ENCODE measurements around the gene UCHL5. TPM values are rescaled to one million over a fixed set of nuclear protein-coding genes. Genes with fewer than 3 reads are reported as not detected.

UCHL5 gene
- total RNA-seq, 2 donors from 2014 or later, result 21.0 to 40.8 TPM

DNA sequence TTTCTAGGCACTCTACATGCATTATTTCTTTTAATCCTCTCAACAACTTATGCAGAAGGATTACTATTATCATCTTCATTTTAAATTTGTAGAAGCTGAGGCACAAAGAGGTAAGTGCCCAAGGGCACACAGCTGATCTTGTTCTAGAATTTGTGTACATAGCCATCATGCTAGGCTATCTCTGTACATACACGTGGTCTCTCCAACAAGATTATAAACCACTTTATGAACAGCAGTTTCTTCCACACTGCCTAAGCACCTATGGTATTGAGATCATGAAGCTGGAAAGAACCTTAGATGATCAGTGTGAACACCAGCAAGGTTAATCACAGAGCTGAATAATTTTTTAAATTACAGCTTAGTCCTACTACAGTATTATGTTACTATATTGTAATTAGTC, 28.9 kb downstream of the UCHL5 start:
- Histone ChIP-seq H3K4me1 (ENCODE audit: control insufficient read depth in 1 of 2, low read depth in 2 of 2) (no peaks in the 10 kb centered on the region), H3K36me3 (no peaks in the 10 kb centered on the region), H3K9me3 (no peaks in the 10 kb centered on the region), H3K27ac (no peak overlapping the region), H3K4me3 (no peak overlapping the region), H3K27me3 (replicated peaks; ENCODE audit: insufficient read depth) (no peaks in the 10 kb centered on the region)
- ATAC-seq (ENCODE audit: insufficient number of reproducible peaks, low FRiP score, low read depth) (no peak), DNase-seq (ENCODE audit: low spot score) (no peak)
- TF ChIP-seq CTCF (IDR thresholded peaks at IDR 0.05), result no peak

DNA sequence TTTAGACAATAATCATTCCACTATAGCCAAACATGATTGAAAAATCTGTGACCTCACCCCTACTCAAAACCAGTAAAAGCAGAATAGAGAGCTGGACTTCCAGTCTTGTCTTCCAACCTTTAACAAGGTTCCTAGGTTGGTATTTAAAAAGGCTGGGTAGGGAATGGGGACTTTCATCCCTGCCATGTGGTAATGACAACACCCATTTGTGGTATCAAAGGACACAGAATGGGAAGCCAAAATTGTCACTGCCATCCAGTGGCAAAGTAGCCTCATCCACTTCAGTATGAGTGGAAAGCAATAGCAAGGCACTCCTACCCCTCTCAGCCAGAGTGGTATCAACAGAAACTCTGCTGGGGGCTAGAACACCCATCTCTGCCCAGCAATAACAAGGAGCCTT, 33.9 kb downstream of the UCHL5 start:
- no peak for TF ChIP-seq CTCF (IDR thresholded peaks at IDR 0.05)
- ATAC-seq (ENCODE audit: insufficient number of reproducible peaks, low FRiP score, low read depth) (no peak), DNase-seq (ENCODE audit: low spot score) (no peak)
- no peak overlapping the region for H3K4me3 ChIP-seq
- H3K9me3 ChIP-seq, result no peaks in the 10 kb centered on the region
- peaks cover 4% of the 10 kb centered on the region for H3K36me3 ChIP-seq
- H3K27ac ChIP-seq, result no peak overlapping the region
- H3K27me3 ChIP-seq (replicated peaks; ENCODE audit: insufficient read depth), result no peaks in the 10 kb centered on the region
- no peaks in the 10 kb centered on the region for H3K4me1 ChIP-seq (ENCODE audit: control insufficient read depth in 1 of 2, low read depth in 2 of 2)

- H3K27me3 ChIP-seq (replicated peaks; ENCODE audit: insufficient read depth), result no peaks in the 10 kb centered on the region
- H3K4me1 ChIP-seq (ENCODE audit: control insufficient read depth in 1 of 2, low read depth in 2 of 2), result no peaks in the 10 kb centered on the region
- DNase-seq (ENCODE audit: low spot score) (no peak), ATAC-seq (ENCODE audit: insufficient number of reproducible peaks, low FRiP score, low read depth) (no peak)
- no peaks in the 10 kb centered on the region for H3K9me3 ChIP-seq
- H3K36me3 ChIP-seq, result peaks cover 8% of the 10 kb centered on the region
- H3K27ac ChIP-seq, result no peak overlapping the region
- TF ChIP-seq CTCF (IDR thresholded peaks at IDR 0.05), result peak; percentile 59
- no peak overlapping the region for H3K4me3 ChIP-seq
Measured at GRCh38 chr1:193019442-193020026, 39.6 kb downstream of the UCHL5 start.

DNA sequence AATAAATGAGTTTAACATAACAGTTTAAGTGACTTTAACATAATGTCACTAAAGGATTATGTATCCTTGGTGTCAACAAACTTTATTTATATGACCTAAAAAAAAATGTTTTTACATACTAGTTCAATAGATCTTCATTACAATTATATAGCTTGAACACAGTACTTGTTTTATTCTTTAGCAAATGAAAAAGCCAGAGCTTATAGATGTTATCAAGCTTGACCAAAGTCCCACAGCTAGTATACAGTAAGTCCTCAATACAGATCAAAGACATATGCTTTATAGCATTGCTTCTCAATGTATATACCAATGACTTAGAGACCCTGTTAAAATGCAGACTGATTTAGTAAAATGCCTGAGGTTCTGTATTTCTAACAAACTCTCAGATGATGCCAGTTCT, 42.4 kb downstream of the UCHL5 start:
- Histone ChIP-seq H3K27ac (no peak overlapping the region), H3K27me3 (replicated peaks; ENCODE audit: insufficient read depth) (no peaks in the 10 kb centered on the region), H3K36me3 (peaks cover 4% of the 10 kb centered on the region), H3K9me3 (no peaks in the 10 kb centered on the region), H3K4me3 (no peak overlapping the region), H3K4me1 (ENCODE audit: control insufficient read depth in 1 of 2, low read depth in 2 of 2) (peaks cover 0 to 14% of the 10 kb centered on the region in 2 donors)
- TF ChIP-seq CTCF (IDR thresholded peaks at IDR 0.05), result no peak
- ATAC-seq (ENCODE audit: insufficient number of reproducible peaks, low FRiP score, low read depth) (no peak), DNase-seq (ENCODE audit: low spot score) (no peak)

- no peak for TF ChIP-seq CTCF (IDR thresholded peaks at IDR 0.05)
- DNase-seq (ENCODE audit: low spot score), result no peak
- Histone ChIP-seq H3K27me3 (replicated peaks; ENCODE audit: insufficient read depth) (no peaks in the 10 kb centered on the region), H3K4me3 (no peak overlapping the region), H3K36me3 (peaks cover 4% of the 10 kb centered on the region), H3K4me1 (ENCODE audit: control insufficient read depth in 1 of 2, low read depth in 2 of 2) (peaks cover 0 to 14% of the 10 kb centered on the region in 2 donors), H3K9me3 (no peaks in the 10 kb centered on the region), H3K27ac (no peak overlapping the region)
- no peak for ATAC-seq (ENCODE audit: insufficient number of reproducible peaks, low FRiP score, low read depth)
Measured at GRCh38 chr1:193014400-193014799, 44.8 kb downstream of the UCHL5 start.

Measured in thoracic aorta (tissue), 2 donors.